Endometrial microvascular endothelial cells (primary cell): Measurements from ENCODE around the gene LKAAEAR1. TPM values are rescaled to one million over a fixed set of nuclear protein-coding genes. Genes with fewer than 3 reads are reported as not detected.

Source experiments
- in situ Hi-C: cut with HindIII; loops from 2 replicates; pipeline ENCODE4 v1.10.0; 2017; ENCODE audit warnings: low sequenced_read_pairs, low pct_unique_long_range_greater_than_20kb; ENCODE audit errors: inconsistent ontology term
- total RNA-seq: library from RNA; depleted of rRNA; stranded (reverse); fragments of >200 nt; gene quantifications from one replicate; pipeline ENCODE4 v1.2.3, GENCODE V29; 2015; ENCODE audit errors: inconsistent ontology term

Gene LKAAEAR1
- total RNA-seq, 1 donor from 2014 or later = not detected

- in situ Hi-C loops = no loop called here
Measured at GRCh38 chr20:64035066-64035932, 48.9 kb downstream of the LKAAEAR1 start.

GRCh38 chr20:64033981-64034493, 50.2 kb downstream of the LKAAEAR1 start:
- in situ Hi-C loops = no loop called here

Other genes starting within 250 kb of the LKAAEAR1 start
- not detected for gene ABHD16B, start 222.9 kb downstream of the LKAAEAR1 start, total RNA-seq
- 174 TPM for gene TPD52L2, start 219.1 kb downstream of the LKAAEAR1 start, total RNA-seq
- 76.7 TPM for gene DNAJC5, start 189.3 kb downstream of the LKAAEAR1 start, total RNA-seq
- 19.3 TPM for gene UCKL1, start 128.0 kb downstream of the LKAAEAR1 start, total RNA-seq
- 18.3 TPM for gene ZNF512B, start 114.5 kb downstream of the LKAAEAR1 start, total RNA-seq
- gene SAMD10, start 104.8 kb downstream of the LKAAEAR1 start, total RNA-seq = 0.09 TPM
- gene PRPF6, start 103.3 kb downstream of the LKAAEAR1 start, total RNA-seq = 46.9 TPM
- gene C20orf204, start 48.2 kb downstream of the LKAAEAR1 start, total RNA-seq = 0.93 TPM
- 0.37 TPM for gene SOX18, start 34.8 kb downstream of the LKAAEAR1 start, total RNA-seq
- 7.2 TPM for gene TCEA2, start 21.2 kb downstream of the LKAAEAR1 start, total RNA-seq
- gene RGS19, start 4.9 kb downstream of the LKAAEAR1 start, total RNA-seq = 10.8 TPM
- gene OPRL1, start 4.3 kb downstream of the LKAAEAR1 start, total RNA-seq = not detected
- gene NPBWR2, start 23.2 kb upstream of the LKAAEAR1 start, total RNA-seq = not detected
- not detected for gene MYT1, start 80.1 kb upstream of the LKAAEAR1 start, total RNA-seq
- 33.6 TPM for gene PCMTD2, start 171.3 kb upstream of the LKAAEAR1 start, total RNA-seq